Measurements from ENCODE around the gene SPATA19.

The SPATA19 gene

DNA sequence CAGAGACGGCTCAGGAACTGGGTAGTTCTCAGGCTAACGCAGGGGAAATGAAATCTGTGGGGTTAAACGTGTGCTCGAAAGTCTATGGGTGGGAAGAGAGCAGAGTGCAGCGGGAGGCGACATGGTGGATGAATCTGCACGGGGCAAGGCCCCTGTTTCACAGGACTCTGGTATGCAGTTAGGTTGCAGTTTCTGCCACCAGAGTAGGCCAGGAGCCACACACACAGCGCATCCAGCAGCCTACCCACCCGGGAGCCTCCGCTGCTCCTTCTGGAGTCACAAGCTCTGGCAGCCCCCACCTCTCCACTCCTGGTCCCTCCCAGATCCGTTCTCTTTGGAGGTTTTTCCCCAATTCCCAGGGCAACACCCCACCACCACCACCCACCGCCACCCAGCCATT lies 27.0 kb downstream of the SPATA19 start:
- DNase-seq (ENCODE audit: low read depth, low spot score): no peak

DNA sequence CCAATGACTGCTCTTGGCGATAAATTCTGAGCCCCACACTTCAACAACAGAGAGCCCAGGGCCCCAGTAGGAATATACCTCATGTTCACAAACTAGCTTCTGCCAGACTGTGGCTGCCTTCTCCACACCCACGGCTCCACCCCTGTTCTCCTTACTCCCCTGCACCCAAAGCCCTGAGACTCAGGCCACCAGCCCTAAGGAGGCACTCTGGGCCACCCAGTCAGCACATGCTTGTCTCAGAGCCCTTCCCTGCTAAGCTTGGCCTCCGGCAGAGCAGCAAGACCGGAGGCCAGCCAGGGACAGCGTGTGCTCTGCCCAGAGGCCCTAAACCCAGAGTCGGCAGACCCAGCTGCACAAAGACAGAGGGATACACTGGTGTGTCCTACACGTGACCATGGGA lies 27.9 kb downstream of the SPATA19 start:
- no peak for DNase-seq (ENCODE audit: low read depth, low spot score)

DNA sequence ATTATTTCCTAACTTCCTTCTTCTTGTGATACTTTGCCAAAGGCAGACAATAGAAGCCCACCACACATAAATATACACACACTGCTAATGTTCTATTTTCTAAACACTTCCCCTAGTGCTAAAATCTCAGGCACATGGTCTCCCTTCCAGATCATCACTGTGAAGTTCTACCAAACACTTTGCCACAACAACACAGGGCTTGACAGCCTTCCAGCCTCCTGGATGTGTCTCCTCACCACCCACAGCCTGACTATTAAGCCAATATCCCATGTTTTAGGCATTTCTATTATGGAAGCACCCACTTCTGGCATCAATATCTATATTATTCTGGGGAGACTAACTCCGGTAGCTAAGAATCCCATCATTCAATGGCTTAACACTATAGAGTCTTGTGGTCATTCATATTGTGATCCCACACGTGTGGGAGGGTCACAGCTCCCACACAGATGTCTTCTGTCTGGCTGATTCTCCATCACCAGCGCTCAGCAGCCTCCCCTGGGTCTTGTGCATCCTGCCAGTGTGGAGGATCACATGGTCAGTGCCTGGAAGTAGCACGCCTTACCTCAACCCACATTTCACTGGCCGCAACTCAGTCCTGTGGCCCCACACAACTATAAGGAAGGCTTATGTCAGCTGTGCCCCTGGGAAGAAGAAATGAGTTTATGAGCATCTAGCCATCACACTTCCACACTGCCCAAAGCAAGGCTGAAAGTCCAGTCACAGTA lies 29.0 kb downstream of the SPATA19 start:
- DNase-seq (ENCODE audit: low read depth, low spot score): no peak

DNA sequence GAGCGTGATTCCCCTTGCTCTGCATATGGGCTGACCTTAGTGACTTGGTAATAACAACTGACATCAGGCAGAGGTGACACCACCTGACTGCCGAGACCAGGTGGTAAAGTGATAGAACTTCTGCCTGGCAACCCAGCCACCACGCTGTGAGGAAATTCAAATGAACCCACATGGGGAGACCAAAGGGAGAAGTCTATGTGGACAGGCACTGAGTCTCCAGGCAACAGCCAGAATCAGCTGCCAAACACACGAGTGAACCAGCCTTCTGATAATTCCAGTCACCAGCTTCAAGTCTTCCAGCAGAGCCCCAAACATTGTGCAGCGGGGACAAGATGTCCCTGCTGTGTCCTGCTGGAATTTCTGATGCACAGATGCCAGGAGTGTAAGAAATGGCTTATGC lies 29.7 kb downstream of the SPATA19 start:
- DNase-seq (ENCODE audit: low read depth, low spot score): no peak

DNA sequence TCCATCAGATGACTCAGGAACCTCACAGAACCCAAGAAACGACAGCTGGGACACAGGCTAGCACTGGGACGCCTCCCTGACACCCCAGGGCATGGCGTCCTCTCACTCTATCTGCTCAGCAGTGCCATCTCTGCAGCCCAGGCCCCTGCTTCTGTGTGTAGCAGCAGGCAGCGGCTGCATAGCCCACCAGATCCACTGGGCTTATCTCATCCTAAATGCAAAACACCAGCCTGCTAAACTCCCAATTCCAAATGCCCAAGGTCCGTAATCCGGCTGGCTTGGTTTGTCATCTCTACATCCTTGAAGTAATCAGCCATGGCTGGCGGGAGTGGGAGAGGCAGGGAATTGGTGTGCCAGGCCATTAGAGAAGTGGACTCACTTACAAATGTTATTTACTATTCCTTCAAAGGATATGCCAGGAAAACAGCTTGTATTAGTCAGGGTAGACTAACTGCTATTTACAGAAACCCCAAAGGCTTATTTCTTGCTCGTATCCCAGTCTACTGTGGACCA lies 30.7 kb downstream of the SPATA19 start:
- peak; percentile 26 for DNase-seq (ENCODE audit: low read depth, low spot score)

DNA sequence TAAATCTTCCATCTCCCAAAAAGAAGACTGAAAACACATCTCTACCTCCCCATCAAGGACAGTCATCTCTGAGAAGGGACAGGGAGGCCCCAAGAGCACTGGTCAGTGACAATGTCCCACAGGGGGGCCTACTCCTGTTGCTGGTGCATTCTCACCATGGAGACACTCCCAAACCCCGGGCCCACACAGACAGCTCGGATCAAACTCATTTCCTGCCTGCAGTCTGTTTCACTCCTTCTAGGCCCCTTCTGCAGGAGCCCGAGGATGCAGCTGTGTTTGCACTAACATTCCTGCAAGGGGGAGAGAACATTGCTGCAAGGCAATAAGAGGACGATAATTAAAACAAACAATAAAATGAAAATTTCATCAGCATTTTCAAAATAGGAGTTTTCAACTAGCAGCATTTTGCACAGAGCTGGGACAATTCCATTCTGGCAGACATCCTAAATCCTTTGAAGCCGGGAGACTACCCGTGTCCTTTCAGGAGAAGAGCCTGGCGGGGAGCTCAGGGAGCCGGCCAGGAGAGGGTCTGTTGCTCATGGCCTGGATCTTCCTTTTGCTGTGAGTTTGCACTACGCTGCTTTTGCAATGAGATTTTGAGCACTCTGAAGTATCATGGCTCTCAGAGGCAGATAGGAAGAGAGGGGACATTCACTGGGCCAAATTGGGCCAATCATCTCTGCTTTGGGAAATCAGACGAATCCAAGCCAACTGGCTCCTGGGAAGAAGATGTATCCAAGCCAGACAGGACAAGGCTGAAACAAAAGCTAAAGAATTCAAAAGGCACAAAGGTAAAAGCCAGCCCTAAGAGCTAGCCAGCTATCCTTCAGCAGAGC lies 33.2 kb downstream of the SPATA19 start:
- DNase-seq (ENCODE audit: low read depth, low spot score): peak; percentile 54

DNA sequence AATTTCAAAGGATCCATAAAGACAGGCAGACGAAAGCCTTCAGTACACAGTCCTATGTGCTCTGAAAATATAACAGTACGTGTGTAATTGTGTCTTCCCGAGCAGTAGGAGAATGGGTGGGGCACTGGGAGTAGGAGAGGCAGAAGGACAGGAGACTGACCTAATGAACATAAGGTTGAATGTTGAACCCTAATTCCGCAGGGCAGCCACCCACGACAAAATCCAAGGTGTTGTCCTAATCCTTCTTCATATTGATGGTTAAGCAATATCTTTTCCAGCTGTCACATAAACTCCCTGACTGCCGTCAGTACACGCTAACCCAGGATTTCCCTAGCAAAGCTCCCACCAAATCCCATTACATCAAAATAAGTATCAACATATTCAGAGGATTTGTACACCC lies 34.5 kb downstream of the SPATA19 start:
- no peak for DNase-seq (ENCODE audit: low read depth, low spot score)

DNA sequence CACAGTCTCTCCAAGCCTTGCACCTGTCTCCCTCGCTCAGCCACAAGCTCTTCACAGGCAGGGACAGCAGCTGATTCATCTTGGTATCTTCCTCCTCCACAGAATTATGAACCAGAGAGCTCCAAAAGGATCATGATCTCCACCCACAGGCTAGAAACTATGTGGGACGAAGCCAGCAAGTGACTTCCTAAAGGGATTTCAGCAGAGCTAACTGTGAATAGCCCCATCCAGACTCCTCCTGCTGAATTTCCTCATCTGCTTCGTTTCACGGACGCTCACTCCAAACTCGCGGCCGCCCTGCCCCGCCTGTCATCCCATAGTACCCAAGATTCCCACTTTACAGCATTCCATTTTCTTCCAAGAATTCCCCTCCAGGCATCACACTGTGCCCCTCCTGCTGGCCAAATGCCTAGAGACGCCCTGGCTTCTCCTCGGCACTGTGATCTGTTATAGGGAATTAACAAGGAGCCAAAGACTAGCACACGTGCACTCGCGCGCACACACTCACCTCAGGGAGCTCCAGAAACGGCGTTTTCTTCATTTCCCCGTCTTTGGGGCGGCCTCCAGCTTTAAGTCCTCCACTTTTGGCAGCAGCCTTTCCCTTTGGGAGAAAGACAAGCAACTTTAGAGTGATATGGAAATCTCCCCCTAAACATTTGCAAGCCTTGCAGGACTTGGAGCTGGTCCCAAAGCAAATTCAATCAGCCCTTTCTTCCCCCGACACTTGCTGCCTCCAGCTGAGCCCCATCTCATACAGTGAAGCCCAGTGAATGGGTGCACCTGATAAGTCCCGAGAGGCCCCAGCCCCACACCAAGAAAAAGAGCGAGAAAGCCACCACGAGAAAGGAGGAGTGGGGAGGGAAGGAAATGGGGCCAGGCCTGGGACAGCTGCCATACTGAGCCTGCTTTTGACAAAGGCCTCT lies 35.5 kb downstream of the SPATA19 start:
- DNase-seq (ENCODE audit: low read depth, low spot score): peak; percentile 91

DNA sequence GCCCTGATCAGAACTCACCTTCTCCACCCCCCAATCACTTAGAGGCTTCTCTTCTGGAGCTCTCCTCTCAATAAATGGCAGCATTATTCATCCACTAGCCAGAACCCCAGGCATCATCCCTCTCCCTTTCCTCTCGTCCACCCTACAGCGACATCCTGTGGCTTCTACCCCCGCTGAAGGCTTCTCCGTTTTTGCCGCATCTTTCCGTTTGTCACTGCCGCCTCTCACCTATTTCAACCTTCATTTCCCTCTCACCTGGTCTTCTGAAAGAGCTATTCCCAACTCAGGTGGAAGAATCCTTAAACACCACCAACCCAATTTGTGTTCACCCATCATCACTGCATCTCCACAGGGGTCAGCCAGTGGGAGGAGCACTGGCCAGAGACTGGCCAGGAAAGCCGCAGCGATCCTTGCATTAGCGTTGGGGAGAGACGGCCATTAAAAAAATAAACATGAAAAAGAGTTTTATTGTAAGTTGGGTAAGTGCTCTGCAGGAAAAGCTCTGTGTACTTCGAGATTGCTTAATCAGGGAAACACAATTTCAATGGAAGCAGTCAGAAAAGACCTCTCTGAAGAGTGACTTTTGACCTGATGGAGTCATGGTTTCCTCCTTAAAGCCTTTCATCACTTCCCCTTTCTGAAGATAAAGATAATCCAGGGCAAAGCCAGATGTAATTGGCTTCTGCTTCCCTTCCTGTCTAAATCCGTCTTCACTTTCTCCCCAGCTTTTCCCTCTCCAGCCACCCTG lies 36.7 kb downstream of the SPATA19 start:
- peak; percentile 40 for DNase-seq (ENCODE audit: low read depth, low spot score)

DNA sequence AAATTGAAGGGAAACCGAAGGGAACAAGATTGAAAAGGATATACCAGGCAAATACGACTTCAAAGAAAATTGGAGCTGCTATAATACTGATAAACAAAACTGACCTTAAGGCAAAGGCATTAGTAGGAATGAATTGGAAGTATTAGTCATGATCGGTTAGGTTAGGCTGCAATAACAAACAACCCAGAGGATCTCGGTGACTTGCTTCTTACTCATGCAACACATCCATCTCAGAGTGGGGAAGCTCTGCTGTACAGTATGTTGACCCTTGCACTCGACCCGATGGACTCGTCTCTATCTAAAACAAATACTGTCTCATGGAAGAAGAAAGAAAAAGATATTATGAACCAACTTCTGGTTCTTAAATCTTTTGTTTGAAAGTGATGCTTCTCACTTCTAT lies 42.3 kb downstream of the SPATA19 start:
- DNase-seq (ENCODE audit: low read depth, low spot score): no peak

DNA sequence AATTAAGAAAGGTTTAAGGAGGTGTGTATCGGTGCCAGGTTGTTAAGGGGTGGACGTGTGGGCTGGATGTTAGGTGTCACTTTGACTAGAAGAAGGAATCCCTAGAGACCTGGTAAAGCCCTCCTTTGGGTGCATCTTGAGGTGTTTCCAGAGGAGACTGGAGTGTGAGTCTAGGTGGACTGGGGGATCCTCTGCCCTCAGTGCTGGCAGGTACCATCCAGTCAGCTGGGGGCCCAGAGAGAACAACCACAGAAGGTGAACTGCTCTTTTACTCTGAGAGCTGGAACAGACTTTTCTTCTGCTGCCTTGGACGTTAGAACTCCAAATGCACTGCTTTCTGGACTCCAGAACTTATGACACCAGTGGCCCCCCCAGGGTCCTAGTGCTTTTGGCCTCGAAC lies 44.0 kb downstream of the SPATA19 start:
- no peak for DNase-seq (ENCODE audit: low read depth, low spot score)

DNA sequence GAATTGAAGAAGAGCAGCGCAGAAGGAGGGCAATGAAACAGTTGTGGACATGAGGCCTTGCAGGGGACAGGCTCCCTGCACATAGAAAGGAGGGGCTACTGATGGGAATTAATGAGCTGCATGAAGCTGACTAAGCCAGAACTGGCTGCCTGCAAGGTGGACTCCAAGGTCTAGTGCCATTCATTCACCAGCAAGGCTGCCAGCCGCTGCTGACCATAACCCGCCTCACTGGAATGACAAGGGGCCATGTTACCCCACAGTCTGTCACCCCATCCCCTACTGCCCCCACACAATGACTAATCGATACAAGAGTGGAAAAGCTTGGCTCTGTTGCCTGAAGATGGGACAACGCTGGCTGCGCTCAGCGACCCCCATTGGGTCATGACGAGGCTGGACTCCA lies 44.6 kb downstream of the SPATA19 start:
- DNase-seq (ENCODE audit: low read depth, low spot score): no peak

DNA sequence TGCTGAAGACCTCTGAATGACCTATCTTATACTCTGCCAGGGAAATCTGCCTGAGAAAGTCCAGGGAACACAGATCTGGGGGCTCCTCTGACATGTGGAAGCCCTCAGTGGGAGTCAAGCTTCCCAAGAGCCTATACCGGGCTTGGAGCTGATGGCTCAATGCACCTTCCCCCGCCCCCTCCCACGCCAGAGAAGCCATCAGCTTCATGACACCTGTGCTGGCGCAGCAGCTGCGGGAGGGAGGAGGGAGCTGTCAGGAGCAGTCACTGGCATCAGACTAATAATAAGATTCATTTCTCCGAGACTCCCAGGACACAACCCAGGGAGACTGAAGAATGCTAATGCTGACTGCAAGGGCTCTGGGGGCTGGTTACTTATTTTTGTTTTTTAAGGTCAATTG lies 47.8 kb downstream of the SPATA19 start:
- no peak for DNase-seq (ENCODE audit: low read depth, low spot score)

DNA sequence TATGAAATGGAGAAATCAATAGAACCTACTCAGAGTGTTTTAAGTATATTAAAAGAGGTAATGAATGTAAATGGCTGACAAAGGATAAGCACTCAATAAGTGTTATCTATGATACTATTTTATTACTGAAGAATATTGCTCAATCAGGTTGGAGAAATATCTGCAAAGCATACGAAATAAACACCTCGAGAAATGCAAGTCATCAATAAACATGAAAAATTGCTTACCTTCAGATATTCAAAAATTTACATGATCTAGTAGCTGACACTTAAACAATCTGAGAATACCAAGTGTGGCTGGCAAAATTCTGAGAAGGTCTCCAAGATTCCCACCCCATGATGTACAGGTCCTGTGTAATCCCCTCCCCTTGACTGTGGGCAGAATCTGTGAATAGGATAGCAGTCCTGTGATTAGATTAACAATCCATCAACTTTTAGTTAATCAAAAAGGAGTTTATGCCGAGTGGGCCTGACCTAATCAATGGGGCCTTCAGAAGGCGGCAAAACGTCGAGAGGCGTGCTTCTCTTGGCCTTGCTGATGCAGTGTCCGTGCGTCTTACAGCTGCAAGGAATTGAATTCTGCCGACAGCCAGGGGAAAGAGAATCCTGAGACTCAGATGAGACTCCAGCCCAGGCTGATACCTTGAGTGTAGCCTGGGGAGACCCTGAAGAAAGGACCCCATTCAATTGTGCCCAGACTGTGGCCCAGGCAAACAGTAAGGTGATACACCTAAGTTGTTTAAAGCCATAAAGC lies 49.1 kb downstream of the SPATA19 start:
- DNase-seq (ENCODE audit: low read depth, low spot score): no peak

DNA sequence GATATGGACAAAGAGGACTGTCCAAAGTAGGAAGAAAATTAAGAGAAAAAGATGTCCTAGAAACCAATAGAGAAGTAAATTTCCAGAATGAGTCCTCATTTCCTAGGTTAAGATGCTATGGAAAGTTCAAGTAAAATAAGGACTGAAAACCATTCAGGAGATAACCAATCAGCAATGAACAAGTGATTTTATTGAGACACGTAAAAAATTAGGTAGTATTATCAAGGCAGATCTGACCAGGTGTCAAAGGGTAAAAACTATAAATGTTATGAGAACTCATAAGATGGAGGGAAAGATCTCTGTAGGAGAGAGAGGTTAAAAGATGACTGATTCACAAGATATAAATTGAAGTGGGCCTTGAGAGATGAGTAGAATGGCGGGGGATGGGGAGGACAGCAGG lies 50.2 kb downstream of the SPATA19 start:
- DNase-seq (ENCODE audit: low read depth, low spot score): no peak

DNA sequence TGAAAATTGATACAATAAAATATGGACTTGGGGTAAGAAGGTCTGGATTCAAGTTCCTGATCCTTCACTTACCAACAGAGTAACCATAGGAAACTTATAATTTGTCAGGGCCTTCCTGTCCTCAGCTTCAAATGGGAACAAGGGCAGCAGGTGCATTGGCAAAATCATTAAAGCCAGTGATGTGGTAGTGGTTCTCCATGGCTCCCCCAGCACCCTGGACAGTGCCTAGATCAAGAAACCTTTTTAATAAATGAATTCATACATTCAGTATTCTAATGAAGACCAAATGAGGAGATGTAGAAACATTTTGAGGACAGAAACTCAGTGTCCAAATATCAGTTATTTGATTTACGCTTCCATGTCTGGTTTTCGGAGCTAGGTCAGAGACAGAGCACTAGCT lies 51.1 kb downstream of the SPATA19 start:
- DNase-seq (ENCODE audit: low read depth, low spot score): no peak

DNA sequence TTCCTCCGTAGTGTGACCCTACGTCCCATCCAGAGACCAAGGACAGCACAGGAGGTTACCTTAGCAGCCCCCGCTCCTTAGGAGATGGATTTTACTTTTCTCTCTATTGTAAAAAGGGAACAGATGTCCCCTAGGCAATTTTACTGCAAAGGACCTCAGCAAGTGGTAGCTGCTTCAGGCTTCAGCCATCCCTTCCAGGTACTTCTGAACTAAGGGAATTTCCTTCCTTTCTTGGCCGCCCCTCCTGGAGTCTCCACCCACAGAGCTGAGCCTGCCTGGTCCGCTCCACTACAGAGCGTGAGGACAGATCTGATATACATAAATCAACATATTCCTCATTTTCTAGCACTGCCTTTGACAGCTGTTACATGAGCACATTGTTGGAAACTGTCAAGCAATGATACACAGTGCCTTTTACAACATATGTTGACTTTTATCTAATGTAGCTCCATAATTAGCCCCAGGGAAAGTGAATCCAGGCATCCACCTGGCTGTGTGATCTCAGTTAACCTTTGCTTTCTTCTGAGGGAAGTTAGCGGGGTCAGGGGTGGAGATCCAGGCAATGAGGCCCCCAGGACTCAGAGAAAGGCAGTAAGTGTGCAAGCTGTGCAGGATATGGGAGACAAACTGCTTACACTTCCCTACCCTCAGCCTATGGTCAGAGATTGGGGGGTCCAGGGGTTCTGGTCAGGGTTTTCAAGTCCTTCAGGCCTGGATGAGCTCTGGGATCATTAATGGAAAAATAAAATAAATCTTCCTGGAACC lies 51.9 kb downstream of the SPATA19 start:
- DNase-seq (ENCODE audit: low read depth, low spot score): peak; percentile 56

DNA sequence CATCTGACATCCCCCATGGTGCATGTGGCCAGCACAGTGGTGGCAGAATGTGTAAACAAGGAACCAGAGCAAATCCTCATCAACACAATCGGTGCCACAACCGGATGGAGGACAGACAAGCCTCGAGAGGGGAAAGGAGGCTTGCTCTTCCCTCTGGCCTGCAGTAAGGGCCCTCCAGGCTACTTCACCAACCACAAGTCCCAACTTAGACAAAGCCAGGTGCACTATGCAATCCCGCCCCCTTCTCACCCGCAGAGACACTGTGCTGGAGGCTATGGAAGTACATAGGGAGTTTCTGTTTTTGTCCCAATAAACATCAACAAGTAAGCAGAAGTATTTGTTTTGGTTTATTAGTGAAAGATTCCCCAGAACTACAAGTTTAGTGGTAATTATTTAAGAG lies 54.3 kb downstream of the SPATA19 start:
- DNase-seq (ENCODE audit: low read depth, low spot score): peak; percentile 82

Measured in ELF-1 (cell line).